Measurements from ENCODE around the gene EPHA2. TPM values are rescaled to one million over a fixed set of nuclear protein-coding genes. Genes with fewer than 3 reads are reported as not detected.

The EPHA2 gene
- total and polyA plus RNA-seq, 8 donors = 4.6 to 200 (median 23.4) TPM

DNA sequence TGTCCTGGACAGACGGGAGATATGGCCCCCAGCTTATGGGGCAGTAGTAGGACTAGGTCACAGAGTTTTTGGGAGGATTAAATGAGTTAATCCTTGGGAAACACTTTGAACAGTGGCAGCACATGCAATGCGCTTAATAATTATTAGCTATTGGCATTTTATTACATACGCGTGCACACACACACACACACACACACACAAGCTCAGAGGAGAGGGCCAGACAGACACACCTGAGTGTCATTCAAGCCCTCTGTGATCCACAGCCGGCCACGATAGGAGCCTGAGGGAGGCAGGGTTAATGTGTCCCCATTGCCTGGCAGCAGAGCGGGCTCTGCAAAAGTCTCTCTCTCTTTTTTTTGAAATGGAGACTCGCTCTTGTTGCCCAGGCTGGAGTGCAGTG lies 37.9 kb downstream of the EPHA2 start:
- DNase-seq = no peak
- Histone ChIP-seq H3K4me1 (peaks cover 9 to 29% (median 25%) of the 10 kb centered on the region in 4 donors), H3K36me3 (no peaks in the 10 kb centered on the region), H3K27ac (no peak overlapping the region), H3K27me3 (no peaks in the 10 kb centered on the region), H3K9me3 (no peaks in the 10 kb centered on the region), H3K4me3 (no peak overlapping the region)
- TF ChIP-seq, protein P1, sequence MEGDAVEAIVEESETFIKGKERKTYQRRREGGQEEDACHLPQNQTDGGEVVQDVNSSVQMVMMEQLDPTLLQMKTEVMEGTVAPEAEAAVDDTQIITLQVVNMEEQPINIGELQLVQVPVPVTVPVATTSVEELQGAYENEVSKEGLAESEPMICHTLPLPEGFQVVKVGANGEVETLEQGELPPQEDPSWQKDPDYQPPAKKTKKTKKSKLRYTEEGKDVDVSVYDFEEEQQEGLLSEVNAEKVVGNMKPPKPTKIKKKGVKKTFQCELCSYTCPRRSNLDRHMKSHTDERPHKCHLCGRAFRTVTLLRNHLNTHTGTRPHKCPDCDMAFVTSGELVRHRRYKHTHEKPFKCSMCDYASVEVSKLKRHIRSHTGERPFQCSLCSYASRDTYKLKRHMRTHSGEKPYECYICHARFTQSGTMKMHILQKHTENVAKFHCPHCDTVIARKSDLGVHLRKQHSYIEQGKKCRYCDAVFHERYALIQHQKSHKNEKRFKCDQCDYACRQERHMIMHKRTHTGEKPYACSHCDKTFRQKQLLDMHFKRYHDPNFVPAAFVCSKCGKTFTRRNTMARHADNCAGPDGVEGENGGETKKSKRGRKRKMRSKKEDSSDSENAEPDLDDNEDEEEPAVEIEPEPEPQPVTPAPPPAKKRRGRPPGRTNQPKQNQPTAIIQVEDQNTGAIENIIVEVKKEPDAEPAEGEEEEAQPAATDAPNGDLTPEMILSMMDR (IDR thresholded peaks at IDR 0.05) = no peak
- no peak for TF ChIP-seq POLR2AphosphoS5 (IDR thresholded peaks at IDR 0.05)
- intact Hi-C loops (cut with DNase I; ENCODE audit: low total_unique reads) = no loop called here
- WGBS, 5 donors = 85 to 95% (median 89%) methylated on average over 8 of the region's 8 CpGs

DNA sequence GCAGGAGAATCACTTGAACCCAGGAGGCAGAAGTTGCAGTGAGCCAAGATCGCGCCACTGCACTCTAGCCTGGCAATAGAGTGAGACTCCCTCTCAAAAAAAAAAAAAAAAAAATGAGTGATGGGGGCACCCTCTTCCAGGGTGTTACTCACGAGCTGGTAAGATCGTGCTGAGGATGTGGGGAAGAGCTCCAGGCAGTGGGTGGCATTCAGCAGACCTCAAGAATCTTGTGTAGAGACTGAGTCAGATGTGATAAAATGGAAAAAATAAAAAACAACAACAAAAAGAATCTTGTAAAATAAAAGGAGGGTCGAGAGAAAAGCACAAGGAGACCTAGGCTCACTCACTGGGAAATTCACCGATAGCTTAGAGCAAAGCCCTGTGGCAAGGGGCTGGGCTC lies 38.5 kb downstream of the EPHA2 start:
- WGBS, 5 donors = 80 to 87% (median 85%) methylated on average over 6 of the region's 6 CpGs
- intact Hi-C loops (cut with DNase I; ENCODE audit: low total_unique reads) = no loop called here
- no peak for DNase-seq
- H3K27me3 ChIP-seq = no peaks in the 10 kb centered on the region
- peaks cover 9 to 23% (median 19%) of the 10 kb centered on the region in 4 donors for H3K4me1 ChIP-seq
- no peaks in the 10 kb centered on the region for H3K36me3 ChIP-seq
- TF ChIP-seq POLR2AphosphoS5 (IDR thresholded peaks at IDR 0.05) (no peak), EP300 (IDR thresholded peaks at IDR 0.05) (no peak), POLR2A (IDR thresholded peaks at IDR 0.05) (no peak)
- TF ChIP-seq, protein P1 (IDR thresholded peaks at IDR 0.05) = no peak
- no peak overlapping the region for H3K4me3 ChIP-seq
- H3K9me3 ChIP-seq = no peaks in the 10 kb centered on the region
- no peak overlapping the region for H3K27ac ChIP-seq

DNA sequence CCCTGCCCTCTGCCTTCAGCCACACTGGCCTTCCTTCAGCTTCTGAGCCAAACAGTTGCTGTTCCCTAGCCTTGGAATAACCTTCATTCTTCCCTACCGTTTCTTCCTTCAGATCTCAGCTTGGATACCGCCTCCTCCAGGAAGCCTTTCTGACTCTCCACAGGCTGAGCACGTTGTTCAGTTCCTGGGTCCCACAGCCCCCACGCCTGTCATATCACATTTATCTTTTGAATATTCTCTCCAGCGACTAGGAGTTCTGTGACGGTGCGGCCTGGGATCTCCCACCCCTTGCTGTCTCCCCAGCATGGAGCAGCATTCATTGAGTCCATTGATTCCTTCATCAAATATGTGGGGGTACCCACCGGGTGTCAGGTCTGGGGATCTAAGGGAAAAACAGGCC lies 39.2 kb downstream of the EPHA2 start:
- 84 to 91% (median 85%) methylated on average over 8 of the region's 8 CpGs for WGBS, 5 donors
- no peak overlapping the region for H3K4me3 ChIP-seq
- H3K9me3 ChIP-seq = no peaks in the 10 kb centered on the region
- H3K27me3 ChIP-seq = no peaks in the 10 kb centered on the region
- H3K36me3 ChIP-seq = no peaks in the 10 kb centered on the region
- no peak for TF ChIP-seq POLR2AphosphoS5 (IDR thresholded peaks at IDR 0.05)
- no peak for TF ChIP-seq POLR2A (IDR thresholded peaks at IDR 0.05)
- no peak for TF ChIP-seq EP300 (IDR thresholded peaks at IDR 0.05)
- TF ChIP-seq, protein P1 (IDR thresholded peaks at IDR 0.05) = no peak
- H3K27ac ChIP-seq = no peak overlapping the region
- peaks cover 9 to 16% (median 13%) of the 10 kb centered on the region in 4 donors for H3K4me1 ChIP-seq
- intact Hi-C loops (cut with DNase I; ENCODE audit: low total_unique reads) = no loop called here
- no peak for DNase-seq

DNA sequence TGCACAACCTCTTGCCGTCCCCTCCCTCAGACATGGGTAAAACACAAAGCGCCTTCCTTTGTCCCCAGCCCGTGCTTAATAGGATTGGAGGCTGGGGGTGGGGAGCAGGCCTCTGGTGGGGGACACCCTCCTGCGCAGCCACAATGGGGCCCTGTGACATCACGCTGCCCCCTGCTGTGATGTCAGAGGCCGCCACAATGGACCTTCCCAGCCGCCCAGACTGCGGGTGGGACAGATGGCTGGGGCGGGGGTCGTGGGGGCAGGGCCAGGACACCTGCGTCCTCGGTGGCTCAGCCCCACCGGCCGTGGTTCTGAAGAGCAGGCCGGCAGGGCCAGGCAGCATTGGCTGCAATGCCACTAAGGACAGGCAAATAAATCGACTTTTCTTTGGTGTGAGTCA lies 39.9 kb downstream of the EPHA2 start:
- TF ChIP-seq POLR2A (IDR thresholded peaks at IDR 0.05) (no peak), EP300 (IDR thresholded peaks at IDR 0.05) (no peak), POLR2AphosphoS5 (IDR thresholded peaks at IDR 0.05) (no peak)
- TF ChIP-seq, protein P1 (IDR thresholded peaks at IDR 0.05) = no peak

More for the DNA sequence above, 39.9 kb downstream of the EPHA2 start:
- no peaks in the 10 kb centered on the region for H3K9me3 ChIP-seq
- no peak overlapping the region for H3K27ac ChIP-seq
- peaks cover 5 to 9% (median 7%) of the 10 kb centered on the region in 4 donors for H3K4me1 ChIP-seq
- DNase-seq = no peak
- no peaks in the 10 kb centered on the region for H3K36me3 ChIP-seq
- H3K27me3 ChIP-seq = no peaks in the 10 kb centered on the region
- intact Hi-C loops (cut with DNase I; ENCODE audit: low total_unique reads) = no loop called here
- 66 to 83% (median 80%) methylated on average over 7 to 16 of the region's 16 CpGs for WGBS, 5 donors
- no peak overlapping the region for H3K4me3 ChIP-seq
